Ascending aorta (tissue), 2 donors: ENCODE results near the gene PPIF. TPM values are rescaled to one million over a fixed set of nuclear protein-coding genes. Genes with fewer than 3 reads are reported as not detected.

Experiments used
- DNase-seq, 2 donors: peaks; one replicate each; pipeline ENCODE4 v3.0.0-alpha.2; 2019; ENCODE audit warnings: low spot score in 2 of 2
- H3K27ac ChIP-seq, 2 donors: fragments of 200-600 bp; sonication (generic); one replicate each; pipeline ENCODE4 v1.5.1; 2016 to 2017; ENCODE audit warnings: mild to moderate bottlenecking in 1 of 2
- H3K27me3 ChIP-seq: fragments of 200-600 bp; sonication (generic); one replicate; pipeline ENCODE4 v1.5.1; 2017
- H3K36me3 ChIP-seq, 2 donors: fragments of 200-600 bp; sonication (generic); one replicate each; pipeline ENCODE4 v1.5.1; 2016
- H3K4me1 ChIP-seq, 2 donors: fragments of 200-600 bp; sonication (generic); one replicate each; pipeline ENCODE4 v1.5.1; 2016 to 2017; ENCODE audit warnings: mild to moderate bottlenecking in 1 of 2
- H3K4me3 ChIP-seq, 2 donors: fragments of 200-600 bp; sonication (generic); one replicate each; pipeline ENCODE4 v1.5.1; 2016 to 2017; ENCODE audit warnings: mild to moderate bottlenecking in 1 of 2
- H3K9me3 ChIP-seq, 2 donors: fragments of 200-600 bp; sonication (generic); one replicate each; pipeline ENCODE4 v1.5.1; 2016
- CTCF ChIP-seq, 3 experiments: fragments of 200-600 bp in 2 of 3; fragments of 450-650 bp in 1 of 3; sonication (generic) in 2 of 3; IDR thresholded peaks; one replicate each; pipeline ENCODE4 v1.5.1; 2016 to 2019; ENCODE audit warnings: antibody characterized with exemption in 3 of 3, mild to moderate bottlenecking in 1 of 3, moderate library complexity in 1 of 3
- intact Hi-C: fragments of 100-400 bp; cut with DNase I; formaldehyde crosslinking; loops from one replicate; pipeline ENCODE4 v1.15.1; 2023
- total RNA-seq: library from RNA; depleted of rRNA; stranded (reverse); fragments of >200 nt; gene quantifications from one replicate; pipeline ENCODE4 v1.1.0, GENCODE V29; 2016

Gene PPIF
- total RNA-seq, 1 donor from 2014 or later, result 172 TPM

DNA sequence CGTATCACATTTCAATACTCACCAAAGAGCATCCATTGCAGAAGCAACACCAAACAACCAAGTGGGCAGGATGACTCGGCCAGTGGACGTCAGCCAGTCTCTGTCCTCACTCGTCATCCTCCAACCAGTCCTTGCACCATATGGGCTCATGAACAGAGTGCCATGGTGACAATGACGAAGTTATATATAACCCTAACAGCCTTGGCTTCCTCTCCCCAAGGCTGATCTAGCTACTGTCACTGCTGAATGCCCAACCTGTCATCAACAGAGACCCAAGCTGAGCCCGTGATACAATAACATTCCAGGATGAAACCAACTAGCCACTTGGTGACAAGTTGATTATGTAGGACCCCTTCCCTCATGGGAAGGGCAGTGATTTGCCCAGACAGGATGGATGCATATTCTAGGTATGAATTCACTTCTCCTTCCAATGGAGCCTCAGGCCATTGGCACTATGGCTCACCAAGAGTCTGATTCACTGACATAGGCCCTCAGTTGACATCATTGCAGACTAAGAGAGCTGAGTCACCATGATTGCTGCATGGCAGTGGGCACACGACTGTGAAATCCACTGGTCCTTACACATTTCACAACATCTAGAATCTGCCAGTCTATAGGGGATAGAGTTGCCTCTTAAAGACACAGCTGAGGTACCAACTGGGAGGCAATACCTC lies 26.3 kb upstream of the PPIF start:
- intact Hi-C loops, result no loop called here
- no peak for DNase-seq
- TF ChIP-seq CTCF (IDR thresholded peaks at IDR 0.05), result no peak
- no peak overlapping the region for H3K4me3 ChIP-seq
- peaks cover 0 to 3% of the 10 kb centered on the region in 2 donors for H3K4me1 ChIP-seq
- no peaks in the 10 kb centered on the region for H3K27me3 ChIP-seq
- no peaks in the 10 kb centered on the region for H3K36me3 ChIP-seq
- no peaks in the 10 kb centered on the region for H3K9me3 ChIP-seq
- no peak overlapping the region for H3K27ac ChIP-seq

- no peak overlapping the region for H3K27ac ChIP-seq
- TF ChIP-seq CTCF (IDR thresholded peaks at IDR 0.05), result no peak
- H3K36me3 ChIP-seq, result no peaks in the 10 kb centered on the region
- H3K4me1 ChIP-seq, result peaks cover 0 to 3% of the 10 kb centered on the region in 2 donors
- intact Hi-C loops, result no loop called here
- H3K9me3 ChIP-seq, result no peaks in the 10 kb centered on the region
- no peak for DNase-seq
- H3K4me3 ChIP-seq, result no peak overlapping the region
- H3K27me3 ChIP-seq, result no peaks in the 10 kb centered on the region
These were observed 25.8 kb upstream of the PPIF start for GRCh38 chr10:79321494-79321882.

GRCh38 chr10:79321951-79322350 lies 25.3 kb upstream of the PPIF start:
- Histone ChIP-seq H3K4me3 (no peak overlapping the region), H3K9me3 (no peaks in the 10 kb centered on the region), H3K4me1 (peaks cover 0 to 3% of the 10 kb centered on the region in 2 donors), H3K27me3 (no peaks in the 10 kb centered on the region), H3K27ac (no peak overlapping the region), H3K36me3 (no peaks in the 10 kb centered on the region)
- no peak for DNase-seq
- intact Hi-C loops, result no loop called here
- TF ChIP-seq CTCF (IDR thresholded peaks at IDR 0.05), result no peak

GRCh38 chr10:79322616-79323543 lies 24.4 kb upstream of the PPIF start:
- no peak for TF ChIP-seq CTCF (IDR thresholded peaks at IDR 0.05)

DNA sequence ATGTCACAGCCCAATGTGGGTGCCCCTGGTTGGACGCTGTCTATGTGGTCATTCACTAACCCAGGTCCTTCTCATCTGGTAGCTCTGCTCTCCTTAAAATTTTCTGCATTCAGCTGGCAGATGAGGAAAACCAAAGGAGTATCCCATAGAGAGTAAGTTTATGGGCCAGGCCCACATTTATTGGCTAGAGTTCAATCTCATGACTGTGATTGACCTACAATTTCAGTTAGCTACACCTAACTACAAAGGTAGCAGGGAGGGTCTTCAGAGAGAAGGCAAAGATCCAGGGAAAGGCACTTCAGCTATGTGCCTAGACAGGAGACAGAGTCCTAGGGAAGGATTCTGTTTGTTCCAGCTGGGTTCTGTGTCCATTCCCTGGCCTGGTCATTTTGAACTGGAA lies 23.7 kb upstream of the PPIF start:
- no peak for DNase-seq
- H3K27ac ChIP-seq, result no peak overlapping the region
- intact Hi-C loops, result no loop called here
- no peaks in the 10 kb centered on the region for H3K27me3 ChIP-seq
- no peak overlapping the region for H3K4me3 ChIP-seq
- no peaks in the 10 kb centered on the region for H3K9me3 ChIP-seq
- TF ChIP-seq CTCF (IDR thresholded peaks at IDR 0.05), result no peak
- H3K4me1 ChIP-seq, result no peaks in the 10 kb centered on the region
- no peaks in the 10 kb centered on the region for H3K36me3 ChIP-seq

More at GRCh38 chr10:79322616-79323543, 24.4 kb upstream of the PPIF start:
- Histone ChIP-seq H3K27me3 (no peaks in the 10 kb centered on the region), H3K36me3 (no peaks in the 10 kb centered on the region), H3K9me3 (no peaks in the 10 kb centered on the region), H3K4me3 (no peak overlapping the region), H3K27ac (no peak overlapping the region), H3K4me1 (no peaks in the 10 kb centered on the region)
- peak; percentile 41 to 84 for DNase-seq
- intact Hi-C loops, result no loop called here
